H1 (cell line): ENCODE data around the gene SNX6.

Experiments
- POLR2A ChIP-seq, 2 experiments: IDR thresholded peaks; 1 replicate in 1 of 2; 2 replicates in 1 of 2; pipeline ENCODE4 v1.6.1; 2011; ENCODE audit warnings: low read depth in 2 of 2, low read length in 2 of 2, mild to moderate bottlenecking in 2 of 2; ENCODE audit errors: control extremely low read depth in 1 of 2
- YY1 ChIP-seq: IDR thresholded peaks from 2 replicates; pipeline ENCODE4 v1.6.1; 2011; ENCODE audit warnings: low read depth, mild to moderate bottlenecking, low read length
- TF ChIP-seq, protein P1 (sequence below), 3 experiments: IDR thresholded peaks; 1 replicate in 2 of 3; 2 replicates in 1 of 3; pipeline versions ENCODE4 v1.5.1 to v1.6.1; 2011; ENCODE audit warnings: low read length in 3 of 3, mild to moderate bottlenecking in 3 of 3, inconsistent platforms in 2 of 3, low read depth in 1 of 3, moderate library complexity in 1 of 3; ENCODE audit not compliant: insufficient read depth in 1 of 3; ENCODE audit errors: control extremely low read depth in 1 of 3

DNA sequence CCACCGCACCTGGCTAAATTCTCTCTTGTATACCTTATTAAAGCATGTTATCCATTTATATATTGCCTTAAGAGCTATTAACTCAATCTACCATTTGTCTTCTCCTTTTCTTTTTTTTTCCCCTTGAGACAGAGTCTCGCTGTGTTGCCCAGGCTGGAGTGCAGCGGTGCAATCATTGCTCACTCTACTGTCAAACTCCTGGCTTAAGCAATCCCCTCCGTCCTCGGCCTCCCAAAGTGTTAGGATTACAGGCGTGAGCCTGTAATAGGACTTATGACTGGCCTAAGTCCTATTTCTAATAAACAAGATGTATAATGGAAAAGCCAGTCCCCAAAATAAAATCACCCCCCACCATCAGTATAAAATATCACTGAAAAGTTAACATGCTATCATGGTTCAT is 14.4 kb downstream of the SNX6 start:
- TF ChIP-seq, protein P1, sequence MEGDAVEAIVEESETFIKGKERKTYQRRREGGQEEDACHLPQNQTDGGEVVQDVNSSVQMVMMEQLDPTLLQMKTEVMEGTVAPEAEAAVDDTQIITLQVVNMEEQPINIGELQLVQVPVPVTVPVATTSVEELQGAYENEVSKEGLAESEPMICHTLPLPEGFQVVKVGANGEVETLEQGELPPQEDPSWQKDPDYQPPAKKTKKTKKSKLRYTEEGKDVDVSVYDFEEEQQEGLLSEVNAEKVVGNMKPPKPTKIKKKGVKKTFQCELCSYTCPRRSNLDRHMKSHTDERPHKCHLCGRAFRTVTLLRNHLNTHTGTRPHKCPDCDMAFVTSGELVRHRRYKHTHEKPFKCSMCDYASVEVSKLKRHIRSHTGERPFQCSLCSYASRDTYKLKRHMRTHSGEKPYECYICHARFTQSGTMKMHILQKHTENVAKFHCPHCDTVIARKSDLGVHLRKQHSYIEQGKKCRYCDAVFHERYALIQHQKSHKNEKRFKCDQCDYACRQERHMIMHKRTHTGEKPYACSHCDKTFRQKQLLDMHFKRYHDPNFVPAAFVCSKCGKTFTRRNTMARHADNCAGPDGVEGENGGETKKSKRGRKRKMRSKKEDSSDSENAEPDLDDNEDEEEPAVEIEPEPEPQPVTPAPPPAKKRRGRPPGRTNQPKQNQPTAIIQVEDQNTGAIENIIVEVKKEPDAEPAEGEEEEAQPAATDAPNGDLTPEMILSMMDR (IDR thresholded peaks at IDR 0.05; ENCODE audit: control extremely low read depth in 1 of 3, insufficient read depth in 1 of 3, low read depth in 1 of 3, low read length in 3 of 3) = no peak
- TF ChIP-seq POLR2A (IDR thresholded peaks at IDR 0.05; ENCODE audit: control extremely low read depth in 1 of 2, low read depth in 2 of 2, low read length in 2 of 2) (no peak), YY1 (no peak)
